Mesendoderm (in vitro differentiated cells): ENCODE data around the gene TKFC.

Experiments
- DNase-seq: peaks from one replicate; pipeline ENCODE4 v3.0.0; 2013
- H2AK5ac ChIP-seq: 2 replicates; pipeline ENCODE4 v1.6.1; 2013; ENCODE audit warnings: low read length, inconsistent platforms
- H2BK120ac ChIP-seq: 2 replicates; pipeline ENCODE4 v1.6.1; 2013; ENCODE audit warnings: low read depth, mild to moderate bottlenecking, low read length, moderate library complexity, mixed read lengths
- H2BK15ac ChIP-seq: replicated peaks from 2 replicates; pipeline ENCODE4 v1.6.1; 2013; ENCODE audit warnings: low read depth, mild to moderate bottlenecking, moderate library complexity
- H2BK5ac ChIP-seq: 2 replicates; pipeline ENCODE4 v1.6.1; 2013; ENCODE audit warnings: low read length, inconsistent platforms
- H3K18ac ChIP-seq: 2 replicates; pipeline ENCODE4 v1.6.1; 2013; ENCODE audit warnings: mild to moderate bottlenecking, low read length, mixed read lengths
- H3K23ac ChIP-seq: one replicate; pipeline ENCODE4 v1.6.1; 2013; ENCODE audit warnings: low read length
- H3K27ac ChIP-seq: 2 replicates; pipeline ENCODE4 v1.5.1; 2013; ENCODE audit warnings: low read depth, mild to moderate bottlenecking, inconsistent platforms, low read length, moderate library complexity
- H3K27me3 ChIP-seq: 2 replicates; pipeline ENCODE4 v1.6.1; 2013; ENCODE audit warnings: low read length, control low read depth, mild to moderate bottlenecking, inconsistent platforms; ENCODE audit not compliant: insufficient read depth, poor library complexity
- H3K36me3 ChIP-seq: 2 replicates; pipeline ENCODE4 v1.6.1; 2013; ENCODE audit warnings: low read length, inconsistent platforms; ENCODE audit not compliant: control insufficient read depth, insufficient read depth
- H3K4ac ChIP-seq: one replicate; pipeline ENCODE4 v1.6.1; 2013; ENCODE audit warnings: low read depth, mild to moderate bottlenecking, low read length, moderate library complexity
- H3K4me1 ChIP-seq: 2 replicates; pipeline ENCODE4 v1.6.1; 2013; ENCODE audit warnings: low read depth, low read length, inconsistent platforms; ENCODE audit not compliant: control insufficient read depth
- H3K4me2 ChIP-seq: 2 replicates; pipeline ENCODE4 v1.6.1; 2013; ENCODE audit warnings: low read length
- H3K4me3 ChIP-seq: 2 replicates; pipeline ENCODE4 v1.5.1; 2013; ENCODE audit warnings: mild to moderate bottlenecking, low read length
- H3K56ac ChIP-seq: one replicate; pipeline ENCODE4 v1.6.1; 2013; ENCODE audit warnings: low read length
- H3K79me1 ChIP-seq: 2 replicates; pipeline ENCODE4 v1.6.1; 2013; ENCODE audit warnings: low read length, inconsistent platforms
- H3K79me2 ChIP-seq: 2 replicates; pipeline ENCODE4 v1.6.1; 2013; ENCODE audit warnings: mild to moderate bottlenecking, low read length; ENCODE audit not compliant: control insufficient read depth, insufficient read depth
- H3K9ac ChIP-seq: 2 replicates; pipeline ENCODE4 v1.6.1; 2013; ENCODE audit warnings: low read length, inconsistent platforms
- H4K5ac ChIP-seq: one replicate; pipeline ENCODE4 v1.6.1; 2013; ENCODE audit warnings: low read length
- H4K8ac ChIP-seq: one replicate; pipeline ENCODE4 v1.6.1; 2013; ENCODE audit warnings: low read depth, mild to moderate bottlenecking, control low read depth, low read length, moderate library complexity
- WGBS: extraction: QIAGEN DNeasy Blood & Tissue Kit; methylation state at CpG from one replicate; pipeline ENCODE4 v1.1.7; 2013; ENCODE audit warnings: low lambda C conversion rate, missing lambda C conversion rate; ENCODE audit not compliant: insufficient coverage; ENCODE audit errors: extremely low coverage; 5-methylcytosine and 5-hydroxymethylcytosine counted together

The TKFC gene

GRCh38 chr11:61350336-61350735 is 17.3 kb downstream of the TKFC start:
- H4K5ac ChIP-seq: no peak overlapping the region
- H3K4me2 ChIP-seq: no peak overlapping the region
- H3K23ac ChIP-seq: no peak overlapping the region

DNA sequence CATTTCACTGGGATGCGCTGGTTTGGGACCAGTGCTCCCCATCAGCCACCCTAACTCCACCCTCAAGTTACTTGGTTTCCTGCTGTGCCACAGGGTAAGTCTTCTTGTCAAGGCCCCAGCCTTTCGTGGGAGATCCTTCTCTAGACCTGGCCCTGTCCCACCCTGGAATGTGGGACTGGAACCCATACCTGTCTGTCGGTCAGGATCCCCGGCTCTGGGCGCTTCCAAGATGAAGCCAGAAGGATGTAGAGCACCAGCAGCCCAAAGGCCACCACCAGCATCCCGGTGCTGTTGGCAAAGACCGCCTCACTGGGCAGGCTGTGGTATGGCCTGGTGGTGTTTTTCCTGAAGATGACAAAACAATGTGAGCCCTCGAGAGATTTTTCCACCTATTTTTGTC is 17.8 kb downstream of the TKFC start:
- Histone ChIP-seq H3K36me3 (peaks cover 3% of the 10 kb centered on the region), H3K4me3 (no peak overlapping the region), H2AK5ac (no peak overlapping the region), H4K5ac (no peak overlapping the region), H3K27ac (no peak overlapping the region), H4K8ac (no peak overlapping the region), H3K4me2 (no peak overlapping the region), H2BK5ac (no peak overlapping the region), H3K27me3 (no peaks in the 10 kb centered on the region), H3K4ac (no peak overlapping the region), H2BK15ac (no peak overlapping the region), H3K18ac (no peak overlapping the region), H3K4me1 (no peaks in the 10 kb centered on the region), H3K23ac (no peak overlapping the region), H3K79me2 (no peaks in the 10 kb centered on the region), H3K56ac (no peak overlapping the region), H2BK120ac (no peak overlapping the region), H3K79me1 (no peaks in the 10 kb centered on the region), H3K9ac (no peak overlapping the region)
- no CpG with 5 or more reads among the region's 8 CpGs for WGBS
- DNase-seq: no peak

More at GRCh38 chr11:61350336-61350735, 17.3 kb downstream of the TKFC start:
- no peak overlapping the region for H3K27ac ChIP-seq
- peaks cover 3% of the 10 kb centered on the region for H3K36me3 ChIP-seq
- no peak for DNase-seq
- H2BK120ac ChIP-seq: no peak overlapping the region
- H2AK5ac ChIP-seq: no peak overlapping the region
- H3K79me1 ChIP-seq: no peaks in the 10 kb centered on the region
- H4K8ac ChIP-seq: no peak overlapping the region
- no peak overlapping the region for H3K18ac ChIP-seq
- H3K27me3 ChIP-seq: no peaks in the 10 kb centered on the region
- H3K79me2 ChIP-seq: no peaks in the 10 kb centered on the region
- H3K4me1 ChIP-seq: no peaks in the 10 kb centered on the region
- no peak overlapping the region for H2BK15ac ChIP-seq
- H3K9ac ChIP-seq: no peak overlapping the region
- no peak overlapping the region for H3K4me3 ChIP-seq
- WGBS: no CpG with 5 or more reads among the region's 1 CpG
- no peak overlapping the region for H2BK5ac ChIP-seq
- H3K56ac ChIP-seq: no peak overlapping the region
- no peak overlapping the region for H3K4ac ChIP-seq

DNA sequence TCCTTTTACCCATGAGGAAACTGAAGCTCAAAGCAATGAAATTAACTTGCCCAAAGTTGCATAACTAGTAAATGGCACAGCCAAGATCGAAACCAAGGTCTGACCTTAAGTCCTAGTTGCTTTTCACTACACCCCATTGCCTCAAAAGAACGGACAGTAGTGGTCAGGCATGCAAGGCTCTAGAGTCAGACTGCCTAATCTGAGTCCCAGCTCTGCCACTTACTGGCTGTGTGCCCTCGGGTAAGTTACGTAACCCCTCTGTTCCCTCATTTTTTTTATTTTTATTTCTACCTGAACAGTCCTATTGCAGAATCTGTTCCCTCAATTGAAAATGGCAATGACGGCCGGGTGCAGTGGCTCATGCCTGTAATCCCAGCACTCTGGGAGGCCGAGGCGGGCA is 19.0 kb downstream of the TKFC start:
- H2BK120ac ChIP-seq: no peak overlapping the region
- H3K27ac ChIP-seq: no peak overlapping the region
- H4K8ac ChIP-seq: no peak overlapping the region
- H4K5ac ChIP-seq: no peak overlapping the region
- H3K79me1 ChIP-seq: no peaks in the 10 kb centered on the region
- no peak overlapping the region for H3K56ac ChIP-seq
- H3K4me3 ChIP-seq: no peak overlapping the region
- H3K27me3 ChIP-seq: no peaks in the 10 kb centered on the region
- no peaks in the 10 kb centered on the region for H3K79me2 ChIP-seq
- no peak overlapping the region for H3K4me2 ChIP-seq
- no CpG with 5 or more reads among the region's 8 CpGs for WGBS
- no peak overlapping the region for H3K4ac ChIP-seq
- H3K18ac ChIP-seq: no peak overlapping the region
- no peak overlapping the region for H3K23ac ChIP-seq
- no peak overlapping the region for H2BK5ac ChIP-seq
- no peak for DNase-seq
- no peak overlapping the region for H2AK5ac ChIP-seq
- no peak overlapping the region for H3K9ac ChIP-seq
- no peak overlapping the region for H2BK15ac ChIP-seq
- H3K4me1 ChIP-seq: no peaks in the 10 kb centered on the region
- H3K36me3 ChIP-seq: peaks cover 3% of the 10 kb centered on the region

DNA sequence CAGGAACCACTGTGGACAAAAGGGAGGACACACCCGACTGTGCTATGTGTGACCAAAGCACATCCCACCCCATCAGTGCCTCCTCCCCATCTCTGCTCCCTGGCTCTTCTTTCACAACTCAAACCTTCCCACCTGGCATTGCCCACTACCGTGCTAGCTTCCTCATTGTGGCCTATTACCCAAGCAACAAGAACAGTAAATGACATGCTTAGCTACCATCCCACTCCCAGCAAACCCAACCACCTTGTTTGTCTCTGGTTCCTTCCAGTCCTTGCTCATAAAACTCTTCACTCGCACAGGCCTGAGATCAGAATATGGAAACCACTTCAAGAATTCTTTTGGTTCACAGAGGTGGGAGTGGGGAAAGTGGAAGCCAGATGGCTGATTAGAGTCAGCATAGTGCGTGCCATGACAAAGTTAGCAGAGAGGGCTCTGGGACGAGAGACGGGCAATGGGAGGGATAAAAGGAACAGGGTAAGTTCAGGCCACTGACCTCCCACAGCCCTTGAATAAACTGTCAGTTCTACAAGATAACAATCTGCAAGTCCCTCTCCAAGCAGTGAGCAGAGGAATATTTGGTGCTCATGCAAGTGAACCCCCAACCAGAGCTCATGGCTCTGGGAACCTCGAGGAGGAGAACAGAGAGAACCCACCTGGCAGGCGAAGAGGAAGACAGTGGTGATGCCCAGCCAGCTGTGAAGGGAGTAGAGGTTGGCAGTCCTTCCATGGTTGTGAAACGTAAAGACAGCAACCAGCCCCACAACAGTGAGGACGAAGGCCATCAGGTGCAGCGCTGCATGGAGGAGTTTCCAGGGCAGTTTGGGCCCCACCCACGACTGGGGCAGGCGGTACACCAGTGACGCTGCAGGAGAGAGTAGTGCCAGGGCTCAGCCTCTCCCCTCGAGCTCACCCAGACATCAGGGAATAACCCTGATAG is 20.4 kb downstream of the TKFC start:
- H3K79me1 ChIP-seq: no peaks in the 10 kb centered on the region
- H3K9ac ChIP-seq: no peak overlapping the region
- peaks cover 2% of the 10 kb centered on the region for H3K36me3 ChIP-seq
- H3K23ac ChIP-seq: no peak overlapping the region
- H3K27me3 ChIP-seq: no peaks in the 10 kb centered on the region
- H3K4ac ChIP-seq: no peak overlapping the region
- H3K27ac ChIP-seq: no peak overlapping the region
- no peak overlapping the region for H2BK5ac ChIP-seq
- no peak overlapping the region for H3K18ac ChIP-seq
- no peak overlapping the region for H3K4me3 ChIP-seq
- no peak overlapping the region for H2BK120ac ChIP-seq
- no CpG with 5 or more reads among the region's 15 CpGs for WGBS
- no peak overlapping the region for H2AK5ac ChIP-seq
- H3K4me2 ChIP-seq: no peak overlapping the region
- DNase-seq: no peak
- H4K8ac ChIP-seq: no peak overlapping the region
- no peaks in the 10 kb centered on the region for H3K79me2 ChIP-seq
- no peak overlapping the region for H2BK15ac ChIP-seq
- no peak overlapping the region for H3K56ac ChIP-seq
- no peaks in the 10 kb centered on the region for H3K4me1 ChIP-seq
- H4K5ac ChIP-seq: no peak overlapping the region

DNA sequence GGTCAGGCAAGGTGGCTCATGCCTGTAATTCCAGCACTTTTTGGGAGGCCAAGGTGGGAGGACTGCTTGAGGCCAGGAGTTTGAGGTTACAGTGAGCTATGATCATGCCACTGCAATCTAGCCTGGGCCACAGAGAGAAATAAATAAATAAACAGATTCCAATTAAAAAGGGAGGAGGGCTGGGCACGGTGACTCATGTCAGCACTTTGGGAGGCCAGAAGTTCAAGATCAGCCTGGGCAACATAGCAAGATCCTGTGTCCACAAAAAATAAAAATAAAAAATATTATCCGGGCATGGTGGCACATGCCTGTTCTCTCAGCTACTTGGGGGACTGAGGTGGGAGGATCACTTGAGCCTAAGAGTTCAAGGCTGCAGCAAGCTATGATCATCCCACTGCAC is 21.2 kb downstream of the TKFC start:
- Histone ChIP-seq H3K36me3 (peaks cover 1% of the 10 kb centered on the region), H4K8ac (no peak overlapping the region), H3K27ac (no peak overlapping the region), H2BK5ac (no peak overlapping the region), H3K18ac (no peak overlapping the region), H3K79me2 (no peaks in the 10 kb centered on the region), H2BK15ac (no peak overlapping the region), H3K4ac (no peak overlapping the region), H3K79me1 (no peaks in the 10 kb centered on the region), H3K4me1 (no peaks in the 10 kb centered on the region), H3K9ac (no peak overlapping the region), H2BK120ac (no peak overlapping the region), H3K23ac (no peak overlapping the region), H3K4me3 (no peak overlapping the region), H4K5ac (no peak overlapping the region), H2AK5ac (no peak overlapping the region), H3K56ac (no peak overlapping the region), H3K4me2 (no peak overlapping the region), H3K27me3 (no peaks in the 10 kb centered on the region)
- DNase-seq: no peak
- no CpG with 5 or more reads among the region's 2 CpGs for WGBS
